K562 (cell line): ENCODE data around the gene TTC38. TPM values are rescaled to one million over a fixed set of nuclear protein-coding genes. Genes with fewer than 3 reads are reported as not detected.
A peak's percentile ranks its signal among the peaks of the same experiment; 100 is the strongest.

Experiments used
- ATF7 ChIP-seq: fragments of 450-650 bp; IDR thresholded peaks from 2 replicates; pipeline ENCODE4 v1.7.1; 2014; ENCODE audit warnings: mild to moderate bottlenecking, moderate library complexity
- BMI1 ChIP-seq: fragments of 150-350 bp; IDR thresholded peaks from 2 replicates; pipeline ENCODE4 v1.6.1; 2014; ENCODE audit warnings: low read length
- BRCA1 ChIP-seq, 2 experiments: fragments of 450-650 bp in 1 of 2; sonication (generic) in 1 of 2; formaldehyde crosslinking in 1 of 2; IDR thresholded peaks; 2 replicates each; pipeline versions ENCODE4 v1.5.0 to v1.6.1; 2017 to 2020; ENCODE audit warnings: mild to moderate bottlenecking in 1 of 2, missing genetic modification reagents in 1 of 2
- FOXA3 ChIP-seq, 2 experiments: fragments of 450-650 bp in 1 of 2; sonication (generic) in 1 of 2; formaldehyde crosslinking; IDR thresholded peaks in 1 of 2; conservative IDR thresholded peaks in 1 of 2; 2 replicates each; pipeline versions ENCODE4 v1.4.0 to v1.8.0; 2020 to 2022; ENCODE audit warnings: mild to moderate bottlenecking in 2 of 2, missing genetic modification reagents in 1 of 2
- FOXJ2 ChIP-seq: fragments of 200-800 bp; sonication (Bioruptor generic); IDR thresholded peaks from 2 replicates; pipeline ENCODE4 v1.6.1; 2016; ENCODE audit warnings: missing genetic modification characterization, missing compliant biosample characterization
- FOXK1 ChIP-seq: sonication (generic); formaldehyde crosslinking; IDR thresholded peaks from 2 replicates; pipeline ENCODE4 v1.8.0; 2022; ENCODE audit warnings: missing genetic modification reagents, mild to moderate bottlenecking, borderline replicate concordance
- HNRNPLL ChIP-seq: fragments of 200-400 bp; formaldehyde crosslinking; IDR thresholded peaks from 2 replicates; pipeline ENCODE4 v1.6.1; 2017; ENCODE audit warnings: low read length, low read depth, mild to moderate bottlenecking; ENCODE audit not compliant: poor library complexity, severe bottlenecking
- MITF ChIP-seq: IDR thresholded peaks from 2 replicates; pipeline ENCODE4 v1.6.1; 2014; ENCODE audit warnings: antibody characterized with exemption
- NONO ChIP-seq, 2 experiments: fragments of 200-400 bp in 1 of 2; fragments of 450-650 bp in 1 of 2; formaldehyde crosslinking in 1 of 2; IDR thresholded peaks; 2 replicates each; pipeline ENCODE4 v1.6.1; 2017; ENCODE audit warnings: low read depth in 2 of 2, mild to moderate bottlenecking in 2 of 2, moderate library complexity in 2 of 2, low read length in 1 of 2
- PHB ChIP-seq: fragments of 250-450 bp; sonication (Bioruptor Pico); IDR thresholded peaks from 2 replicates; pipeline ENCODE4 v1.5.0; 2021
- PHTF2 ChIP-seq: fragments of 250-450 bp; sonication (Bioruptor Pico); IDR thresholded peaks from 2 replicates; pipeline ENCODE4 v1.5.0; 2021; ENCODE audit warnings: mild to moderate bottlenecking
- PTBP1 ChIP-seq: fragments of 200-400 bp; formaldehyde crosslinking; IDR thresholded peaks from 2 replicates; pipeline ENCODE4 v1.6.1; 2017; ENCODE audit warnings: low read depth, low read length
- TOE1 ChIP-seq, 2 experiments: fragments of 450-650 bp in 1 of 2; sonication (generic) in 1 of 2; formaldehyde crosslinking in 1 of 2; IDR thresholded peaks; 2 replicates each; pipeline versions ENCODE4 v1.7.1 to v1.8.0; 2016 to 2022; ENCODE audit warnings: borderline replicate concordance in 2 of 2, mild to moderate bottlenecking in 2 of 2, antibody characterized with exemption in 1 of 2, inconsistent platforms in 1 of 2, low read depth in 1 of 2, missing genetic modification reagents in 1 of 2, moderate library complexity in 1 of 2
- YY1 ChIP-seq, 3 experiments: IDR thresholded peaks; 2 replicates each; pipeline ENCODE4 v1.6.1; 2011; ENCODE audit warnings: low read length in 2 of 3, mild to moderate bottlenecking in 2 of 3, moderate library complexity in 2 of 3, borderline replicate concordance in 1 of 3, control low read depth in 1 of 3, low read depth in 1 of 3; ENCODE audit not compliant: insufficient read depth in 3 of 3, insufficient replicate concordance in 2 of 3, control insufficient read depth in 1 of 3, insufficient read length in 1 of 3; ENCODE audit errors: extremely low read depth in 1 of 3
- ZNF174 ChIP-seq: fragments of 250-450 bp; sonication (Bioruptor Pico); IDR thresholded peaks from 2 replicates; pipeline ENCODE4 v1.4.0; 2020; ENCODE audit warnings: mild to moderate bottlenecking
- ZNF24 ChIP-seq: fragments of 450-650 bp; IDR thresholded peaks from 2 replicates; pipeline ENCODE4 v1.6.1; 2016
- ZNF41 ChIP-seq: fragments of 250-450 bp; sonication (Bioruptor Pico); conservative IDR thresholded peaks from 2 replicates; pipeline ENCODE4 v1.4.0; 2020; ENCODE audit warnings: mild to moderate bottlenecking
- ZNF518B ChIP-seq: fragments of 250-450 bp; sonication (Bioruptor Pico); IDR thresholded peaks from 2 replicates; pipeline ENCODE4 v1.5.0; 2021; ENCODE audit warnings: mild to moderate bottlenecking, moderate library complexity
- ZNF695 ChIP-seq: fragments of 450-650 bp; formaldehyde crosslinking; IDR thresholded peaks from 2 replicates; pipeline ENCODE4 v1.4.0; 2020; ENCODE audit warnings: mild to moderate bottlenecking, moderate library complexity
- polyA plus RNA-seq, 8 experiments: library from polyadenylated mRNA; depleted of rRNA in 4 of 8; stranded (reverse) in 5 of 8; unstranded in 3 of 8; fragments of >200 nt; fragmentation: Nextera tagmentation in 2 of 8; fragmentation: Illumina TruSeq in 1 of 8; extraction: Ambion mirVana in 2 of 8; extraction: Trizol in 1 of 8; gene quantifications; 2 replicates each; pipeline versions ENCODE4 v1.2.1 to v1.2.3, GENCODE V29; 2011 to 2014; ENCODE audit warnings: inconsistent platforms in 1 of 8, missing spikeins in 1 of 8
- total RNA-seq, 7 experiments: library from RNA; depleted of rRNA in 6 of 7; stranded (reverse); fragments of >200 nt in 6 of 7; fragmentation: Illumina TruSeq in 2 of 7; extraction: Trizol in 2 of 7; gene quantifications; 2 replicates each; pipeline versions ENCODE4 v1.2.1 to v1.2.3, GENCODE V29; 2011 to 2021; ENCODE audit warnings: low replicate concordance in 1 of 7
- TF ChIP-seq, protein P1 (sequence below): conservative IDR thresholded peaks from 2 replicates; pipeline ENCODE4 v1.6.1; 2011; ENCODE audit warnings: low read depth, mild to moderate bottlenecking, low read length; ENCODE audit not compliant: control insufficient read depth

The TTC38 gene
- total and polyA plus RNA-seq, 9 of the 15 experiments (the other 6 are each of a cell fraction or from before 2014, with no cell fraction given) = 0.84 to 28.4 (median 18.1) TPM

- TF ChIP-seq BRCA1 (IDR thresholded peaks at IDR 0.05) (no peak), BRCA1 (CRISPR knock-in tag; IDR thresholded peaks at IDR 0.05) (no peak), FOXA3 (CRISPR knock-in tag; conservative IDR thresholded peaks at IDR 0.05 in 1 of 2, IDR thresholded peaks at IDR 0.05 in 1 of 2) (no peak), NONO (IDR thresholded peaks at IDR 0.05; ENCODE audit: low read depth in 2 of 2, low read length in 1 of 2) (0 out of 4 replicates have a peak, but pooled peaks have one; percentile 17 to 27), ZNF695 (CRISPR knock-in tag) (no peak), ZNF41 (CRISPR knock-in tag) (no peak), HNRNPLL (peak; percentile 89), PHTF2 (CRISPR knock-in tag) (no peak), BMI1 (no peak), YY1 (IDR thresholded peaks at IDR 0.05; ENCODE audit: borderline replicate concordance in 1 of 3, control insufficient read depth in 1 of 3, extremely low read depth in 1 of 3, insufficient read depth in 3 of 3, insufficient read length in 1 of 3, insufficient replicate concordance in 2 of 3, low read depth in 1 of 3, low read length in 2 of 3) (peak in 2 of 3 experiments; percentile 42 to 60), PHB (CRISPR knock-in tag) (no peak), FOXK1 (CRISPR knock-in tag) (no peak), ZNF518B (CRISPR knock-in tag) (no peak), ATF7 (peak; percentile 58; the same call in 1 of the 2 replicates), PTBP1 (no peak), MITF (no peak), TOE1 (IDR thresholded peaks at IDR 0.05; ENCODE audit: borderline replicate concordance) (no peak), TOE1 (CRISPR knock-in tag; IDR thresholded peaks at IDR 0.05; ENCODE audit: borderline replicate concordance, low read depth) (no peak), ZNF24 (no peak), FOXJ2 (no peak), ZNF174 (CRISPR knock-in tag) (no peak)
- TF ChIP-seq, protein P1, sequence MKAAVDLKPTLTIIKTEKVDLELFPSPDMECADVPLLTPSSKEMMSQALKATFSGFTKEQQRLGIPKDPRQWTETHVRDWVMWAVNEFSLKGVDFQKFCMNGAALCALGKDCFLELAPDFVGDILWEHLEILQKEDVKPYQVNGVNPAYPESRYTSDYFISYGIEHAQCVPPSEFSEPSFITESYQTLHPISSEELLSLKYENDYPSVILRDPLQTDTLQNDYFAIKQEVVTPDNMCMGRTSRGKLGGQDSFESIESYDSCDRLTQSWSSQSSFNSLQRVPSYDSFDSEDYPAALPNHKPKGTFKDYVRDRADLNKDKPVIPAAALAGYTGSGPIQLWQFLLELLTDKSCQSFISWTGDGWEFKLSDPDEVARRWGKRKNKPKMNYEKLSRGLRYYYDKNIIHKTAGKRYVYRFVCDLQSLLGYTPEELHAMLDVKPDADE = peak; percentile 53
Measured at GRCh38 chr22:46335201-46336118, 67.7 kb downstream of the TTC38 start, which contains the start of gene TRMU (continued).
